Measurements from ENCODE around the gene CARD16.
"Not testable (repeated sequence)": the region's sequence is repeated elsewhere in the genome, so short reads cannot be mapped to it uniquely, and the experiment has no call there.

The CARD16 gene

GRCh38 chr11:105081412-105082150 is 36.4 kb upstream of the CARD16 start (continued):
- TF ChIP-seq GLIS1 (tag by site-specific recombination; IDR thresholded peaks at IDR 0.05) = no peak

- H3K27ac ChIP-seq (ENCODE audit: extremely low read depth, low read depth, low read length); H3K4me1 ChIP-seq (ENCODE audit: control insufficient read depth, insufficient read depth, low read length); H3K36me3 ChIP-seq (ENCODE audit: control insufficient read depth in 2 of 2, insufficient read depth in 1 of 2, low read length in 2 of 2); H3K4me3 ChIP-seq (ENCODE audit: low read depth, low read length); POLR2A ChIA-PET; H3K9me3 ChIP-seq (ENCODE audit: control insufficient read depth, insufficient read depth, low read depth, low read length); CTCF ChIA-PET: not testable (repeated sequence)
These were observed 35.2 kb upstream of the CARD16 start for GRCh38 chr11:105080171-105080906.

GRCh38 chr11:105078283-105078682 is 33.1 kb upstream of the CARD16 start:
- POLR2A ChIA-PET = no interaction called here
- Histone ChIP-seq H3K9me3 (ENCODE audit: control insufficient read depth, insufficient read depth, low read depth, low read length) (no peaks in the 10 kb centered on the region), H3K36me3 (ENCODE audit: control insufficient read depth in 2 of 2, insufficient read depth in 1 of 2, low read length in 2 of 2) (no peaks in the 10 kb centered on the region), H3K27ac (ENCODE audit: extremely low read depth, low read depth, low read length) (no peak overlapping the region), H3K4me1 (ENCODE audit: control insufficient read depth, insufficient read depth, low read length) (no peaks in the 10 kb centered on the region), H3K4me3 (ENCODE audit: low read depth, low read length) (no peak overlapping the region)
- no peak for TF ChIP-seq ZNF621 (tag by site-specific recombination; IDR thresholded peaks at IDR 0.05)
- no peak for TF ChIP-seq TCF7L2 (IDR thresholded peaks at IDR 0.05; ENCODE audit: borderline replicate concordance, low read depth, low read length)
- CTCF ChIA-PET = no interaction called here

GRCh38 chr11:105077141-105077790 is 32.1 kb upstream of the CARD16 start:
- CTCF ChIA-PET = interaction anchor here (0.7 kb wide), 1 partner anchor 398 kb away, joined by 3 read pairs; no protein-coding TSS in a partner anchor
- H3K27ac ChIP-seq (ENCODE audit: extremely low read depth, low read depth, low read length) = not testable (repeated sequence)

GRCh38 chr11:105074166-105074530 is 29.0 kb upstream of the CARD16 start:
- ChIA-PET POLR2A (no interaction called here), CTCF (interaction anchor here (0.6 kb wide), 1 partner anchor 19 kb away, joined by 3 read pairs; no protein-coding TSS in a partner anchor)
- Histone ChIP-seq H3K4me3 (ENCODE audit: low read depth, low read length) (no peak overlapping the region), H3K9me3 (ENCODE audit: control insufficient read depth, insufficient read depth, low read depth, low read length) (no peaks in the 10 kb centered on the region), H3K36me3 (ENCODE audit: control insufficient read depth in 2 of 2, insufficient read depth in 1 of 2, low read length in 2 of 2) (no peaks in the 10 kb centered on the region), H3K4me1 (ENCODE audit: control insufficient read depth, insufficient read depth, low read length) (no peaks in the 10 kb centered on the region), H3K27ac (ENCODE audit: extremely low read depth, low read depth, low read length) (no peak overlapping the region)
- TF ChIP-seq SP7 (tag by site-specific recombination; IDR thresholded peaks at IDR 0.05) = no peak
- TF ChIP-seq ZNF341 (tag by site-specific recombination; IDR thresholded peaks at IDR 0.05; ENCODE audit: low read depth) = no peak
- TF ChIP-seq INSM2 (tag by site-specific recombination; IDR thresholded peaks at IDR 0.05) = no peak
- TF ChIP-seq RBAK (tag by site-specific recombination; IDR thresholded peaks at IDR 0.05) = no peak
- TF ChIP-seq ZNF148 (tag by site-specific recombination; IDR thresholded peaks at IDR 0.05; ENCODE audit: borderline replicate concordance) = no peak
- TF ChIP-seq ZBTB6 (tag by site-specific recombination; IDR thresholded peaks at IDR 0.05) = no peak
- TF ChIP-seq ZNF670 (tag by site-specific recombination; IDR thresholded peaks at IDR 0.05; ENCODE audit: low read depth) = no peak
- TF ChIP-seq KLF10 (tag by site-specific recombination; IDR thresholded peaks at IDR 0.05) = no peak
- no peak for TF ChIP-seq ZNF626 (tag by site-specific recombination; IDR thresholded peaks at IDR 0.05)
- TF ChIP-seq ZNF362 (tag by site-specific recombination; IDR thresholded peaks at IDR 0.05) = no peak
- no peak for TF ChIP-seq ZBTB1 (tag by site-specific recombination; IDR thresholded peaks at IDR 0.05)
- TF ChIP-seq ZNF510 (tag by site-specific recombination; IDR thresholded peaks at IDR 0.05; ENCODE audit: insufficient replicate concordance) = no peak
- no peak for TF ChIP-seq ZNF324 (tag by site-specific recombination; IDR thresholded peaks at IDR 0.05)

More at GRCh38 chr11:105077141-105077790, 32.1 kb upstream of the CARD16 start:
- H3K4me1 ChIP-seq (ENCODE audit: control insufficient read depth, insufficient read depth, low read length); H3K36me3 ChIP-seq (ENCODE audit: control insufficient read depth in 2 of 2, insufficient read depth in 1 of 2, low read length in 2 of 2); POLR2A ChIA-PET; H3K9me3 ChIP-seq (ENCODE audit: control insufficient read depth, insufficient read depth, low read depth, low read length); H3K4me3 ChIP-seq (ENCODE audit: low read depth, low read length): not testable (repeated sequence)
